GM18907 (cell line): Measurements from ENCODE around the gene KLHL29.

ENCODE experiments used
- ATAC-seq: cut with Tn5 transposase; IDR thresholded peaks from one replicate; pipeline ENCODE4 v1.9.1; 2021; ENCODE audit warnings: mild to moderate bottlenecking, moderate library complexity; ENCODE audit not compliant: unreplicated experiment

The KLHL29 gene

GRCh38 chr2:23601301-23601965 is 216.5 kb downstream of the KLHL29 start:
- ATAC-seq, result no peak

- ATAC-seq, result no peak
Observed at GRCh38 chr2:23602116-23602515, 217.1 kb downstream of the KLHL29 start.

GRCh38 chr2:23603156-23603555 is 218.2 kb downstream of the KLHL29 start:
- no peak for ATAC-seq

GRCh38 chr2:23603581-23603980 is 218.6 kb downstream of the KLHL29 start:
- ATAC-seq, result no peak

GRCh38 chr2:23604731-23605130 is 219.8 kb downstream of the KLHL29 start:
- ATAC-seq, result no peak

- ATAC-seq, result no peak
Observed at GRCh38 chr2:23605236-23605635, 220.3 kb downstream of the KLHL29 start.

GRCh38 chr2:23606196-23606595 is 221.2 kb downstream of the KLHL29 start:
- ATAC-seq, result no peak

- no peak for ATAC-seq
Observed at GRCh38 chr2:23606968-23607367, 222.0 kb downstream of the KLHL29 start.

GRCh38 chr2:23607925-23608324 is 222.9 kb downstream of the KLHL29 start:
- no peak for ATAC-seq

GRCh38 chr2:23609254-23609653 is 224.3 kb downstream of the KLHL29 start:
- ATAC-seq, result no peak

GRCh38 chr2:23611839-23612238 is 226.9 kb downstream of the KLHL29 start:
- ATAC-seq, result no peak

- ATAC-seq, result no peak
Observed at GRCh38 chr2:23614701-23615100, 229.7 kb downstream of the KLHL29 start.

- ATAC-seq, result no peak
Observed at GRCh38 chr2:23615216-23616020, 230.4 kb downstream of the KLHL29 start.

- no peak for ATAC-seq
Observed at GRCh38 chr2:23616630-23617029, 231.7 kb downstream of the KLHL29 start.

GRCh38 chr2:23617167-23617810 is 232.3 kb downstream of the KLHL29 start:
- no peak for ATAC-seq

GRCh38 chr2:23617811-23618215 is 232.8 kb downstream of the KLHL29 start:
- no peak for ATAC-seq

- no peak for ATAC-seq
Observed at GRCh38 chr2:23618265-23618664, 233.3 kb downstream of the KLHL29 start.

- no peak for ATAC-seq
Observed at GRCh38 chr2:23618794-23619530, 234.0 kb downstream of the KLHL29 start.

GRCh38 chr2:23619941-23620340 is 235.0 kb downstream of the KLHL29 start:
- ATAC-seq, result no peak

- ATAC-seq, result no peak
Observed at GRCh38 chr2:23620841-23621341, 235.9 kb downstream of the KLHL29 start.

GRCh38 chr2:23621616-23622015 is 236.6 kb downstream of the KLHL29 start:
- no peak for ATAC-seq
